Upper lobe of left lung (tissue), 4 donors: Measurements from ENCODE around the gene RFXAP.

Experiments used
- EP300 ChIP-seq, 4 donors: sonication (generic); formaldehyde crosslinking; IDR thresholded peaks; one replicate each; pipeline ENCODE4 v1.5.1; 2017; ENCODE audit warnings: antibody characterized with exemption in 4 of 4, control low read depth in 2 of 4
- TF ChIP-seq, protein P1 (sequence below), 6 experiments: fragments of 450-650 bp in 4 of 6; fragments of 200-600 bp in 2 of 6; sonication (generic) in 2 of 6; IDR thresholded peaks; one replicate each; pipeline ENCODE4 v1.5.1; 2016 to 2019; ENCODE audit warnings: antibody characterized with exemption in 6 of 6

GRCh38 chr13:36834299-36834698, 15.3 kb downstream of the RFXAP start:
- TF ChIP-seq, protein P1, sequence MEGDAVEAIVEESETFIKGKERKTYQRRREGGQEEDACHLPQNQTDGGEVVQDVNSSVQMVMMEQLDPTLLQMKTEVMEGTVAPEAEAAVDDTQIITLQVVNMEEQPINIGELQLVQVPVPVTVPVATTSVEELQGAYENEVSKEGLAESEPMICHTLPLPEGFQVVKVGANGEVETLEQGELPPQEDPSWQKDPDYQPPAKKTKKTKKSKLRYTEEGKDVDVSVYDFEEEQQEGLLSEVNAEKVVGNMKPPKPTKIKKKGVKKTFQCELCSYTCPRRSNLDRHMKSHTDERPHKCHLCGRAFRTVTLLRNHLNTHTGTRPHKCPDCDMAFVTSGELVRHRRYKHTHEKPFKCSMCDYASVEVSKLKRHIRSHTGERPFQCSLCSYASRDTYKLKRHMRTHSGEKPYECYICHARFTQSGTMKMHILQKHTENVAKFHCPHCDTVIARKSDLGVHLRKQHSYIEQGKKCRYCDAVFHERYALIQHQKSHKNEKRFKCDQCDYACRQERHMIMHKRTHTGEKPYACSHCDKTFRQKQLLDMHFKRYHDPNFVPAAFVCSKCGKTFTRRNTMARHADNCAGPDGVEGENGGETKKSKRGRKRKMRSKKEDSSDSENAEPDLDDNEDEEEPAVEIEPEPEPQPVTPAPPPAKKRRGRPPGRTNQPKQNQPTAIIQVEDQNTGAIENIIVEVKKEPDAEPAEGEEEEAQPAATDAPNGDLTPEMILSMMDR (IDR thresholded peaks at IDR 0.05) = no peak
- TF ChIP-seq EP300 (IDR thresholded peaks at IDR 0.05) = no peak
